ENCODE results near the gene CADPS2.

DNA sequence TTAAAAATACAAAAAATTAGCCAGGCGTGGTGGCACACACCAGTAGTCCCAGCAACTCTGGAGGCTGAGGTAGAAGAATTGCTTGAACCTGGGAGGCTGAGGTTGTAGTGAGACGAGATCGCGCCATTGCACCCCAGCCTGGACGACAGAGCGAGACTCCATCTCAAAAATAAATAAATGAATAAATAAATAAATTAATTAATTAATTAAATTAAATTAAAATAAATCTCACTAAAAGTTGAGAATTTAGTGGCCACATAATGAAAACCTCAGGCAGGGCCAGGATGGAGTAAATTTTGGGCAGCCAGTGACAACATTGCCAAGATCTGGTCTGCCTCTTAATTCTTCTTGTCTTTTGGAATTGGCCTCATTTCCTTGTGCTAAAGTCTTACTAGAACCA, 394.3 kb downstream of the CADPS2 start:
- TF ChIP-seq, protein P1, sequence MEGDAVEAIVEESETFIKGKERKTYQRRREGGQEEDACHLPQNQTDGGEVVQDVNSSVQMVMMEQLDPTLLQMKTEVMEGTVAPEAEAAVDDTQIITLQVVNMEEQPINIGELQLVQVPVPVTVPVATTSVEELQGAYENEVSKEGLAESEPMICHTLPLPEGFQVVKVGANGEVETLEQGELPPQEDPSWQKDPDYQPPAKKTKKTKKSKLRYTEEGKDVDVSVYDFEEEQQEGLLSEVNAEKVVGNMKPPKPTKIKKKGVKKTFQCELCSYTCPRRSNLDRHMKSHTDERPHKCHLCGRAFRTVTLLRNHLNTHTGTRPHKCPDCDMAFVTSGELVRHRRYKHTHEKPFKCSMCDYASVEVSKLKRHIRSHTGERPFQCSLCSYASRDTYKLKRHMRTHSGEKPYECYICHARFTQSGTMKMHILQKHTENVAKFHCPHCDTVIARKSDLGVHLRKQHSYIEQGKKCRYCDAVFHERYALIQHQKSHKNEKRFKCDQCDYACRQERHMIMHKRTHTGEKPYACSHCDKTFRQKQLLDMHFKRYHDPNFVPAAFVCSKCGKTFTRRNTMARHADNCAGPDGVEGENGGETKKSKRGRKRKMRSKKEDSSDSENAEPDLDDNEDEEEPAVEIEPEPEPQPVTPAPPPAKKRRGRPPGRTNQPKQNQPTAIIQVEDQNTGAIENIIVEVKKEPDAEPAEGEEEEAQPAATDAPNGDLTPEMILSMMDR (conservative IDR thresholded peaks at IDR 0.05; ENCODE audit: low read length), result no peak
- TF ChIP-seq EZH2phosphoT487 (IDR thresholded peaks at IDR 0.05; ENCODE audit: borderline replicate concordance), result no peak

All from Loucy (cell line).